HAP-1 (cell line): ENCODE results near the gene PGA4.
"Not testable (repeated sequence)": the region's sequence is repeated elsewhere in the genome, so short reads cannot be mapped to it uniquely, and the experiment has no call there.

Experiments used
- DNase-seq, 2 experiments: peaks; one replicate each; pipeline ENCODE4 v3.0.0-alpha.2; 2016 to 2020; ENCODE audit warnings: low spot score in 2 of 2
- H3K27me3 ChIP-seq: fragments of 250-450 bp; sonication (Bioruptor Pico); 2 replicates; pipeline ENCODE4 v1.5.1; 2020; ENCODE audit warnings: low read depth, mild to moderate bottlenecking, moderate library complexity
- H3K36me3 ChIP-seq: fragments of 250-450 bp; sonication (Bioruptor Pico); replicated peaks from 2 replicates; pipeline ENCODE4 v1.5.1; 2020; ENCODE audit warnings: mild to moderate bottlenecking
- H3K4me1 ChIP-seq: fragments of 250-450 bp; sonication (Bioruptor Pico); 2 replicates; pipeline ENCODE4 v1.5.1; 2020; ENCODE audit warnings: mild to moderate bottlenecking
- H3K4me3 ChIP-seq: fragments of 250-450 bp; sonication (Bioruptor Pico); 2 replicates; pipeline ENCODE4 v1.5.1; 2020; ENCODE audit warnings: mild to moderate bottlenecking, moderate library complexity
- H3K9me3 ChIP-seq: fragments of 250-450 bp; sonication (Bioruptor Pico); 2 replicates; pipeline ENCODE4 v1.5.1; 2020; ENCODE audit warnings: mild to moderate bottlenecking, moderate library complexity
- in situ Hi-C: fragments of 300-500 bp; cut with MboI; formaldehyde crosslinking; loops from 3 replicates; pipeline ENCODE4 v1.14.3; 2020; ENCODE audit warnings: low sequenced_read_pairs, inconsistent platforms, mixed read lengths

Gene PGA4

GRCh38 chr11:61213711-61214324 is 8.3 kb upstream of the PGA4 start:
- in situ Hi-C loops, H3K27me3 ChIP-seq, H3K9me3 ChIP-seq, H3K4me3 ChIP-seq, H3K36me3 ChIP-seq, H3K4me1 ChIP-seq, DNase-seq: not testable (repeated sequence)

- H3K36me3 ChIP-seq, H3K27me3 ChIP-seq, DNase-seq, H3K4me3 ChIP-seq, H3K4me1 ChIP-seq, in situ Hi-C loops, H3K9me3 ChIP-seq: not testable (repeated sequence)
Measured at GRCh38 chr11:61218306-61218705, 3.8 kb upstream of the PGA4 start.

- DNase-seq, result not testable (repeated sequence)
Measured at GRCh38 chr11:61219016-61219415, 3.1 kb upstream of the PGA4 start.

GRCh38 chr11:61222692-61223091 is 545 bp downstream of the PGA4 start:
- not testable (repeated sequence) for DNase-seq

More at GRCh38 chr11:61219016-61219415, 3.1 kb upstream of the PGA4 start:
- H3K36me3 ChIP-seq, H3K4me1 ChIP-seq, H3K27me3 ChIP-seq, H3K4me3 ChIP-seq, in situ Hi-C loops, H3K9me3 ChIP-seq: not testable (repeated sequence)

GRCh38 chr11:61226457-61227137 is 4.5 kb downstream of the PGA4 start:
- DNase-seq, H3K9me3 ChIP-seq, H3K27me3 ChIP-seq, in situ Hi-C loops, H3K4me1 ChIP-seq, H3K4me3 ChIP-seq, H3K36me3 ChIP-seq: not testable (repeated sequence)

More at GRCh38 chr11:61222692-61223091, 545 bp downstream of the PGA4 start:
- H3K4me1 ChIP-seq, H3K36me3 ChIP-seq, H3K9me3 ChIP-seq, H3K4me3 ChIP-seq, in situ Hi-C loops, H3K27me3 ChIP-seq: not testable (repeated sequence)

- H3K36me3 ChIP-seq, result not testable (repeated sequence)
Measured at GRCh38 chr11:61229458-61229857, 7.3 kb downstream of the PGA4 start.

GRCh38 chr11:61231033-61231432 is 8.9 kb downstream of the PGA4 start:
- in situ Hi-C loops, H3K4me3 ChIP-seq, H3K9me3 ChIP-seq: not testable (repeated sequence)

More at GRCh38 chr11:61229458-61229857, 7.3 kb downstream of the PGA4 start:
- DNase-seq, H3K27me3 ChIP-seq, H3K9me3 ChIP-seq, in situ Hi-C loops, H3K4me3 ChIP-seq, H3K4me1 ChIP-seq: not testable (repeated sequence)

GRCh38 chr11:61231585-61231984 is 9.4 kb downstream of the PGA4 start:
- in situ Hi-C loops, H3K4me3 ChIP-seq, DNase-seq, H3K36me3 ChIP-seq, H3K9me3 ChIP-seq, H3K27me3 ChIP-seq, H3K4me1 ChIP-seq: not testable (repeated sequence)

More at GRCh38 chr11:61231033-61231432, 8.9 kb downstream of the PGA4 start:
- not testable (repeated sequence) for DNase-seq, H3K36me3 ChIP-seq, H3K27me3 ChIP-seq, H3K4me1 ChIP-seq

- H3K4me1 ChIP-seq, H3K36me3 ChIP-seq, H3K27me3 ChIP-seq, H3K9me3 ChIP-seq, in situ Hi-C loops, H3K4me3 ChIP-seq, DNase-seq: not testable (repeated sequence)
Measured at GRCh38 chr11:61232548-61233145, 10.5 kb downstream of the PGA4 start.

- H3K36me3 ChIP-seq, H3K27me3 ChIP-seq, in situ Hi-C loops, H3K4me1 ChIP-seq, H3K4me3 ChIP-seq, DNase-seq, H3K9me3 ChIP-seq: not testable (repeated sequence)
Measured at GRCh38 chr11:61237130-61237529, 15.0 kb downstream of the PGA4 start.

- H3K9me3 ChIP-seq, in situ Hi-C loops, DNase-seq: not testable (repeated sequence)
Measured at GRCh38 chr11:61240288-61240687, 18.1 kb downstream of the PGA4 start.

GRCh38 chr11:61240875-61241274 is 18.7 kb downstream of the PGA4 start, which contains the start of gene PGA5:
TSS of gene PGA5 (plus strand) at chr11:61241175. CDS start at chr11:61241227, 52 bp downstream.
- H3K9me3 ChIP-seq, H3K4me3 ChIP-seq, H3K4me1 ChIP-seq, DNase-seq, H3K36me3 ChIP-seq, H3K27me3 ChIP-seq, in situ Hi-C loops: not testable (repeated sequence)

More at GRCh38 chr11:61240288-61240687, 18.1 kb downstream of the PGA4 start:
- H3K27me3 ChIP-seq, H3K4me1 ChIP-seq, H3K4me3 ChIP-seq, H3K36me3 ChIP-seq: not testable (repeated sequence)

- in situ Hi-C loops, H3K4me3 ChIP-seq, H3K9me3 ChIP-seq, H3K4me1 ChIP-seq, H3K36me3 ChIP-seq, DNase-seq, H3K27me3 ChIP-seq: not testable (repeated sequence)
Measured at GRCh38 chr11:61241526-61241925, 19.4 kb downstream of the PGA4 start.

GRCh38 chr11:61245284-61245964 is 23.3 kb downstream of the PGA4 start:
- H3K27me3 ChIP-seq, H3K4me3 ChIP-seq, in situ Hi-C loops, H3K9me3 ChIP-seq, H3K4me1 ChIP-seq, H3K36me3 ChIP-seq, DNase-seq: not testable (repeated sequence)
